ENCODE results near the gene DNAJC13. TPM values are rescaled to one million over a fixed set of nuclear protein-coding genes. Genes with fewer than 3 reads are reported as not detected.
A peak's percentile ranks its signal among the peaks of the same experiment; 100 is the strongest.

The DNAJC13 gene
- total RNA-seq, 1 experiment from 2014 or later: 28.5 TPM

DNA sequence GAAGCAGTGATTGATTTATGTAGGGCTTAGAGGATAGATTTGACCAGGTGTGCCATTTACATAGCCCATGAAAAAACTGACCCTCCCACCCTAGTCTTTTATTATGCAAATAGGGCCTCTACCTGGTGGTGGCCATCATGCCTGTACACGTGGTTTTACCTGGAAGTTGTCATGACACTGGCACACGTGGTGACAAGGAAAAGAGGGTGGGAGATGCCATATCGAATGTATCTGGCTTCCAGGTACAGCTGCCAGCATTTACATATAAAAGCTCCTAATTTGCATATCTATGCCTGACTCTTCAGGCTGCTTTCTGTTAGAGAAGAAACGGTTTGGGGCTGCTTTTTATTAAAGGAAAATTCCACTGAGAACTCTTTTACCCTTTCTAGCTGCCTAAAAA, 35.0 kb upstream of the DNAJC13 start:
- peak; percentile 80 for ATAC-seq
- peak overlapping the region; percentile 100 for H3K27ac Mint-ChIP-seq
- H3K9me3 Mint-ChIP-seq: peaks cover 16% of the 10 kb centered on the region
- DNase-seq (ENCODE audit: low spot score): peak; percentile 53
- H3K36me3 Mint-ChIP-seq: peaks cover 24% of the 10 kb centered on the region
- CTCF ChIA-PET: interaction anchor here (0.9 to 3.1 kb wide), 10 partner anchors 13 to 126 kb away, joined by 3 to 23 read pairs (median 5); partner anchors contain the start of gene DNAJC13
- no peaks in the 10 kb centered on the region; the same call in 1 of the 2 replicates for H3K27me3 Mint-ChIP-seq (ENCODE audit: low read depth)
- H3K4me1 Mint-ChIP-seq: peaks cover 64% of the 10 kb centered on the region
- TF ChIP-seq MXD4 (CRISPR knock-in tag; IDR thresholded peaks at IDR 0.05; ENCODE audit: borderline replicate concordance) (no peak), FOXP1 (CRISPR knock-in tag; IDR thresholded peaks at IDR 0.05; ENCODE audit: borderline replicate concordance) (no peak), GRHL2 (CRISPR knock-in tag; IDR thresholded peaks at IDR 0.05; ENCODE audit: insufficient replicate concordance, severe bottlenecking) (no peak), NR2C2 (CRISPR knock-in tag; IDR thresholded peaks at IDR 0.05) (no peak), NFE2L1 (CRISPR knock-in tag; IDR thresholded peaks at IDR 0.05) (no peak), GTF2I (CRISPR knock-in tag; conservative IDR thresholded peaks at IDR 0.05) (no peak), MYBL2 (CRISPR knock-in tag; IDR thresholded peaks at IDR 0.05) (peak; percentile 42; the same call in 1 of the 2 replicates), ZNF396 (CRISPR knock-in tag; IDR thresholded peaks at IDR 0.05; ENCODE audit: borderline replicate concordance) (0 out of 2 replicates have a peak, but pooled peaks have one; percentile 38), RELA (CRISPR knock-in tag; IDR thresholded peaks at IDR 0.05; ENCODE audit: borderline replicate concordance) (no peak), SMAD3 (CRISPR knock-in tag; IDR thresholded peaks at IDR 0.05; ENCODE audit: borderline replicate concordance) (no peak), FOXK1 (CRISPR knock-in tag; IDR thresholded peaks at IDR 0.05) (peak; percentile 45; the same call in 1 of the 2 replicates), ZNF317 (CRISPR knock-in tag; IDR thresholded peaks at IDR 0.05; ENCODE audit: borderline replicate concordance, low read depth) (no peak), TEAD1 (CRISPR knock-in tag; IDR thresholded peaks at IDR 0.05) (peak; percentile 24; the same call in 1 of the 2 replicates)
- TF ChIP-seq, protein P1, sequence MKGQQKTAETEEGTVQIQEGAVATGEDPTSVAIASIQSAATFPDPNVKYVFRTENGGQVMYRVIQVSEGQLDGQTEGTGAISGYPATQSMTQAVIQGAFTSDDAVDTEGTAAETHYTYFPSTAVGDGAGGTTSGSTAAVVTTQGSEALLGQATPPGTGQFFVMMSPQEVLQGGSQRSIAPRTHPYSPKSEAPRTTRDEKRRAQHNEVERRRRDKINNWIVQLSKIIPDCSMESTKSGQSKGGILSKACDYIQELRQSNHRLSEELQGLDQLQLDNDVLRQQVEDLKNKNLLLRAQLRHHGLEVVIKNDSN (CRISPR knock-in tag; IDR thresholded peaks at IDR 0.05): peak; percentile 85
- TF ChIP-seq, protein P2, sequence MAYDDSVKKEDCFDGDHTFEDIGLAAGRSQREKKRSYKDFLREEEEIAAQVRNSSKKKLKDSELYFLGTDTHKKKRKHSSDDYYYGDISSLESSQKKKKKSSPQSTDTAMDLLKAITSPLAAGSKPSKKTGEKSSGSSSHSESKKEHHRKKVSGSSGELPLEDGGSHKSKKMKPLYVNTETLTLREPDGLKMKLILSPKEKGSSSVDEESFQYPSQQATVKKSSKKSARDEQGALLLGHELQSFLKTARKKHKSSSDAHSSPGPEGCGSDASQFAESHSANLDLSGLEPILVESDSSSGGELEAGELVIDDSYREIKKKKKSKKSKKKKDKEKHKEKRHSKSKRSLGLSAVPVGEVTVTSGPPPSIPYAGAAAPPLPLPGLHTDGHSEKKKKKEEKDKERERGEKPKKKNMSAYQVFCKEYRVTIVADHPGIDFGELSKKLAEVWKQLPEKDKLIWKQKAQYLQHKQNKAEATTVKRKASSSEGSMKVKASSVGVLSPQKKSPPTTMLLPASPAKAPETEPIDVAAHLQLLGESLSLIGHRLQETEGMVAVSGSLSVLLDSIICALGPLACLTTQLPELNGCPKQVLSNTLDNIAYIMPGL (CRISPR knock-in tag; IDR thresholded peaks at IDR 0.05): no peak
- TF ChIP-seq, protein P3, sequence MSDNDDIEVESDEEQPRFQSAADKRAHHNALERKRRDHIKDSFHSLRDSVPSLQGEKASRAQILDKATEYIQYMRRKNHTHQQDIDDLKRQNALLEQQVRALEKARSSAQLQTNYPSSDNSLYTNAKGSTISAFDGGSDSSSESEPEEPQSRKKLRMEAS (CRISPR knock-in tag; IDR thresholded peaks at IDR 0.05): peak; percentile 85; the same call in 1 of the 2 replicates
- TF ChIP-seq, protein P4, sequence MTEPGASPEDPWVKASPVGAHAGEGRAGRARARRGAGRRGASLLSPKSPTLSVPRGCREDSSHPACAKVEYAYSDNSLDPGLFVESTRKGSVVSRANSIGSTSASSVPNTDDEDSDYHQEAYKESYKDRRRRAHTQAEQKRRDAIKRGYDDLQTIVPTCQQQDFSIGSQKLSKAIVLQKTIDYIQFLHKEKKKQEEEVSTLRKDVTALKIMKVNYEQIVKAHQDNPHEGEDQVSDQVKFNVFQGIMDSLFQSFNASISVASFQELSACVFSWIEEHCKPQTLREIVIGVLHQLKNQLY (CRISPR knock-in tag; IDR thresholded peaks at IDR 0.05): no peak
- TF ChIP-seq, protein P5, sequence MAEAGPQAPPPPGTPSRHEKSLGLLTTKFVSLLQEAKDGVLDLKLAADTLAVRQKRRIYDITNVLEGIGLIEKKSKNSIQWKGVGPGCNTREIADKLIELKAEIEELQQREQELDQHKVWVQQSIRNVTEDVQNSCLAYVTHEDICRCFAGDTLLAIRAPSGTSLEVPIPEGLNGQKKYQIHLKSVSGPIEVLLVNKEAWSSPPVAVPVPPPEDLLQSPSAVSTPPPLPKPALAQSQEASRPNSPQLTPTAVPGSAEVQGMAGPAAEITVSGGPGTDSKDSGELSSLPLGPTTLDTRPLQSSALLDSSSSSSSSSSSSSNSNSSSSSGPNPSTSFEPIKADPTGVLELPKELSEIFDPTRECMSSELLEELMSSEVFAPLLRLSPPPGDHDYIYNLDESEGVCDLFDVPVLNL (CRISPR knock-in tag; IDR thresholded peaks at IDR 0.05; ENCODE audit: borderline replicate concordance, low read depth): no peak
- TF ChIP-seq, protein P6, sequence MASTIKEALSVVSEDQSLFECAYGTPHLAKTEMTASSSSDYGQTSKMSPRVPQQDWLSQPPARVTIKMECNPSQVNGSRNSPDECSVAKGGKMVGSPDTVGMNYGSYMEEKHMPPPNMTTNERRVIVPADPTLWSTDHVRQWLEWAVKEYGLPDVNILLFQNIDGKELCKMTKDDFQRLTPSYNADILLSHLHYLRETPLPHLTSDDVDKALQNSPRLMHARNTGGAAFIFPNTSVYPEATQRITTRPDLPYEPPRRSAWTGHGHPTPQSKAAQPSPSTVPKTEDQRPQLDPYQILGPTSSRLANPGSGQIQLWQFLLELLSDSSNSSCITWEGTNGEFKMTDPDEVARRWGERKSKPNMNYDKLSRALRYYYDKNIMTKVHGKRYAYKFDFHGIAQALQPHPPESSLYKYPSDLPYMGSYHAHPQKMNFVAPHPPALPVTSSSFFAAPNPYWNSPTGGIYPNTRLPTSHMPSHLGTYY (CRISPR knock-in tag; IDR thresholded peaks at IDR 0.05): no peak
- TF ChIP-seq, protein P7, sequence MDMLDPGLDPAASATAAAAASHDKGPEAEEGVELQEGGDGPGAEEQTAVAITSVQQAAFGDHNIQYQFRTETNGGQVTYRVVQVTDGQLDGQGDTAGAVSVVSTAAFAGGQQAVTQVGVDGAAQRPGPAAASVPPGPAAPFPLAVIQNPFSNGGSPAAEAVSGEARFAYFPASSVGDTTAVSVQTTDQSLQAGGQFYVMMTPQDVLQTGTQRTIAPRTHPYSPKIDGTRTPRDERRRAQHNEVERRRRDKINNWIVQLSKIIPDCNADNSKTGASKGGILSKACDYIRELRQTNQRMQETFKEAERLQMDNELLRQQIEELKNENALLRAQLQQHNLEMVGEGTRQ (CRISPR knock-in tag; IDR thresholded peaks at IDR 0.05): peak; percentile 76
- TF ChIP-seq, protein P8, sequence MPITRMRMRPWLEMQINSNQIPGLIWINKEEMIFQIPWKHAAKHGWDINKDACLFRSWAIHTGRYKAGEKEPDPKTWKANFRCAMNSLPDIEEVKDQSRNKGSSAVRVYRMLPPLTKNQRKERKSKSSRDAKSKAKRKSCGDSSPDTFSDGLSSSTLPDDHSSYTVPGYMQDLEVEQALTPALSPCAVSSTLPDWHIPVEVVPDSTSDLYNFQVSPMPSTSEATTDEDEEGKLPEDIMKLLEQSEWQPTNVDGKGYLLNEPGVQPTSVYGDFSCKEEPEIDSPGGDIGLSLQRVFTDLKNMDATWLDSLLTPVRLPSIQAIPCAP (CRISPR knock-in tag; IDR thresholded peaks at IDR 0.05): no peak
- TF ChIP-seq, protein P9, sequence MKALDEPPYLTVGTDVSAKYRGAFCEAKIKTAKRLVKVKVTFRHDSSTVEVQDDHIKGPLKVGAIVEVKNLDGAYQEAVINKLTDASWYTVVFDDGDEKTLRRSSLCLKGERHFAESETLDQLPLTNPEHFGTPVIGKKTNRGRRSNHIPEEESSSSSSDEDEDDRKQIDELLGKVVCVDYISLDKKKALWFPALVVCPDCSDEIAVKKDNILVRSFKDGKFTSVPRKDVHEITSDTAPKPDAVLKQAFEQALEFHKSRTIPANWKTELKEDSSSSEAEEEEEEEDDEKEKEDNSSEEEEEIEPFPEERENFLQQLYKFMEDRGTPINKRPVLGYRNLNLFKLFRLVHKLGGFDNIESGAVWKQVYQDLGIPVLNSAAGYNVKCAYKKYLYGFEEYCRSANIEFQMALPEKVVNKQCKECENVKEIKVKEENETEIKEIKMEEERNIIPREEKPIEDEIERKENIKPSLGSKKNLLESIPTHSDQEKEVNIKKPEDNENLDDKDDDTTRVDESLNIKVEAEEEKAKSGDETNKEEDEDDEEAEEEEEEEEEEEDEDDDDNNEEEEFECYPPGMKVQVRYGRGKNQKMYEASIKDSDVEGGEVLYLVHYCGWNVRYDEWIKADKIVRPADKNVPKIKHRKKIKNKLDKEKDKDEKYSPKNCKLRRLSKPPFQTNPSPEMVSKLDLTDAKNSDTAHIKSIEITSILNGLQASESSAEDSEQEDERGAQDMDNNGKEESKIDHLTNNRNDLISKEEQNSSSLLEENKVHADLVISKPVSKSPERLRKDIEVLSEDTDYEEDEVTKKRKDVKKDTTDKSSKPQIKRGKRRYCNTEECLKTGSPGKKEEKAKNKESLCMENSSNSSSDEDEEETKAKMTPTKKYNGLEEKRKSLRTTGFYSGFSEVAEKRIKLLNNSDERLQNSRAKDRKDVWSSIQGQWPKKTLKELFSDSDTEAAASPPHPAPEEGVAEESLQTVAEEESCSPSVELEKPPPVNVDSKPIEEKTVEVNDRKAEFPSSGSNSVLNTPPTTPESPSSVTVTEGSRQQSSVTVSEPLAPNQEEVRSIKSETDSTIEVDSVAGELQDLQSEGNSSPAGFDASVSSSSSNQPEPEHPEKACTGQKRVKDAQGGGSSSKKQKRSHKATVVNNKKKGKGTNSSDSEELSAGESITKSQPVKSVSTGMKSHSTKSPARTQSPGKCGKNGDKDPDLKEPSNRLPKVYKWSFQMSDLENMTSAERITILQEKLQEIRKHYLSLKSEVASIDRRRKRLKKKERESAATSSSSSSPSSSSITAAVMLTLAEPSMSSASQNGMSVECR (CRISPR knock-in tag; IDR thresholded peaks at IDR 0.05; ENCODE audit: borderline replicate concordance): no peak
- TF ChIP-seq, protein P10, sequence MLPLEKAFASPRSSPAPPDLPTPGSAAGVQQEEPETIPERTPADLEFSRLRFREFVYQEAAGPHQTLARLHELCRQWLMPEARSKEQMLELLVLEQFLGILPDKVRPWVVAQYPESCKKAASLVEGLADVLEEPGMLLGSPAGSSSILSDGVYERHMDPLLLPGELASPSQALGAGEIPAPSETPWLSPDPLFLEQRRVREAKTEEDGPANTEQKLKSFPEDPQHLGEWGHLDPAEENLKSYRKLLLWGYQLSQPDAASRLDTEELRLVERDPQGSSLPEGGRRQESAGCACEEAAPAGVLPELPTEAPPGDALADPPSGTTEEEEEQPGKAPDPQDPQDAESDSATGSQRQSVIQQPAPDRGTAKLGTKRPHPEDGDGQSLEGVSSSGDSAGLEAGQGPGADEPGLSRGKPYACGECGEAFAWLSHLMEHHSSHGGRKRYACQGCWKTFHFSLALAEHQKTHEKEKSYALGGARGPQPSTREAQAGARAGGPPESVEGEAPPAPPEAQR (CRISPR knock-in tag; IDR thresholded peaks at IDR 0.05): no peak
- POLR2A ChIA-PET: interaction anchor here (0.6 to 2.5 kb wide), 5 partner anchors 15 to 105 kb away, joined by 3 to 12 read pairs (median 4); partner anchors contain the start of gene DNAJC13
- H3K4me3 Mint-ChIP-seq: peak overlapping the region; percentile 59
